ENCODE results near the gene LRRC63.
"Not testable (repeated sequence)": the region's sequence is repeated elsewhere in the genome, so short reads cannot be mapped to it uniquely, and the experiment has no call there.

LRRC63 gene

GRCh38 chr13:46267166-46267565, 55.4 kb downstream of the LRRC63 start:
- no peak for DNase-seq

- no peak for DNase-seq
These were observed 58.7 kb downstream of the LRRC63 start for GRCh38 chr13:46270416-46270815.

GRCh38 chr13:46274094-46274698, 62.5 kb downstream of the LRRC63 start:
- no peak for DNase-seq

GRCh38 chr13:46278474-46278873, 66.7 kb downstream of the LRRC63 start:
- no peak for DNase-seq

- DNase-seq, result no peak
These were observed 70.1 kb downstream of the LRRC63 start for GRCh38 chr13:46281779-46282178.

GRCh38 chr13:46283912-46284824, 72.4 kb downstream of the LRRC63 start:
- DNase-seq, result not testable (repeated sequence)

GRCh38 chr13:46286972-46287371, 75.2 kb downstream of the LRRC63 start:
- DNase-seq, result no peak

GRCh38 chr13:46288570-46289259, 77.0 kb downstream of the LRRC63 start:
- DNase-seq, result peak; percentile 39

GRCh38 chr13:46289260-46289955, 77.7 kb downstream of the LRRC63 start:
- no peak for DNase-seq

GRCh38 chr13:46290434-46290833, 78.7 kb downstream of the LRRC63 start:
- DNase-seq, result no peak

- DNase-seq, result no peak
These were observed 81.7 kb downstream of the LRRC63 start for GRCh38 chr13:46293436-46293835.

GRCh38 chr13:46295491-46296114, 83.9 kb downstream of the LRRC63 start:
- no peak for DNase-seq

GRCh38 chr13:46296115-46296822, 84.5 kb downstream of the LRRC63 start:
- DNase-seq, result no peak

GRCh38 chr13:46296921-46297320, 85.2 kb downstream of the LRRC63 start:
- no peak for DNase-seq

- DNase-seq, result no peak
These were observed 85.7 kb downstream of the LRRC63 start for GRCh38 chr13:46297361-46297811.

- no peak for DNase-seq
These were observed 92.1 kb downstream of the LRRC63 start for GRCh38 chr13:46303742-46304385.

- no peak for DNase-seq
These were observed 92.8 kb downstream of the LRRC63 start for GRCh38 chr13:46304546-46304945.

GRCh38 chr13:46307554-46307953, 95.8 kb downstream of the LRRC63 start:
- DNase-seq, result no peak

- DNase-seq, result no peak
These were observed 98.3 kb downstream of the LRRC63 start for GRCh38 chr13:46310066-46310465.

GRCh38 chr13:46311217-46311616, 99.5 kb downstream of the LRRC63 start:
- DNase-seq, result no peak

GRCh38 chr13:46313024-46313423, 101.3 kb downstream of the LRRC63 start:
- DNase-seq, result no peak
